C4-2B (cell line): Measurements from ENCODE around the gene ATG10.

Source experiments
- ZFX ChIP-seq: fragments of 450-650 bp; IDR thresholded peaks from 2 replicates; pipeline ENCODE4 v1.6.1; 2017
- TF ChIP-seq, protein P1 (sequence below): fragments of 450-650 bp; conservative IDR thresholded peaks from 2 replicates; pipeline ENCODE4 v1.5.1; 2017; ENCODE audit warnings: mild to moderate bottlenecking

DNA sequence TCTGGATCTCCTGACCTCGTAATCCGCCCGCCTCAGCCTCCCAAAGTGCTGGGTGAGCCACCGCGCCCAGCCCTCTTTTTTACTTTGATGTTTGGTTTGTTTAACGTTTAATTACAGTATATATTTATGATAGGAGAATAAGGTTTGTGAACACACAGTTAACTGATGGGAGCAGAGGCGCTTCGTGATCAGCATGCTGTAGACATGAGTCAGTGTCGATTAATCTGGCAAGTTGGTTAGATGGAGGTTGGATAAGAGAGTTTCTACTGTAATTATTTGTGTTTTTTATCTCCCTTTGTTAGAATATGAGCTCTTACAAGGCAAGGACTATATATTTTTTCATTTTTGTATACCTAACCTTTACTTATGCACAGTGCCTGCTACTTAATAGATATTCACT is 14.3 kb downstream of the ATG10 start:
- TF ChIP-seq, protein P1, sequence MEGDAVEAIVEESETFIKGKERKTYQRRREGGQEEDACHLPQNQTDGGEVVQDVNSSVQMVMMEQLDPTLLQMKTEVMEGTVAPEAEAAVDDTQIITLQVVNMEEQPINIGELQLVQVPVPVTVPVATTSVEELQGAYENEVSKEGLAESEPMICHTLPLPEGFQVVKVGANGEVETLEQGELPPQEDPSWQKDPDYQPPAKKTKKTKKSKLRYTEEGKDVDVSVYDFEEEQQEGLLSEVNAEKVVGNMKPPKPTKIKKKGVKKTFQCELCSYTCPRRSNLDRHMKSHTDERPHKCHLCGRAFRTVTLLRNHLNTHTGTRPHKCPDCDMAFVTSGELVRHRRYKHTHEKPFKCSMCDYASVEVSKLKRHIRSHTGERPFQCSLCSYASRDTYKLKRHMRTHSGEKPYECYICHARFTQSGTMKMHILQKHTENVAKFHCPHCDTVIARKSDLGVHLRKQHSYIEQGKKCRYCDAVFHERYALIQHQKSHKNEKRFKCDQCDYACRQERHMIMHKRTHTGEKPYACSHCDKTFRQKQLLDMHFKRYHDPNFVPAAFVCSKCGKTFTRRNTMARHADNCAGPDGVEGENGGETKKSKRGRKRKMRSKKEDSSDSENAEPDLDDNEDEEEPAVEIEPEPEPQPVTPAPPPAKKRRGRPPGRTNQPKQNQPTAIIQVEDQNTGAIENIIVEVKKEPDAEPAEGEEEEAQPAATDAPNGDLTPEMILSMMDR: no peak
- no peak for TF ChIP-seq ZFX
